ENCODE results near the gene PITX3. TPM values are rescaled to one million over a fixed set of nuclear protein-coding genes. Genes with fewer than 3 reads are reported as not detected.

Gene PITX3
- total and polyA plus RNA-seq, 10 of the 15 experiments (the other 5 are each of a cell fraction or from before 2014, with no cell fraction given), result not detected

- in situ Hi-C loops (cut with MboI) (no loop called here), intact Hi-C loops (cut with micrococcal nuclease; ENCODE audit: unreplicated experiment) (no loop called here)
- Histone ChIP-seq H3K79me2 (ENCODE audit: control insufficient read depth, insufficient read depth, low read length) (no peaks in the 10 kb centered on the region), H3K4me2 (ENCODE audit: control insufficient read depth, insufficient read depth) (no peak overlapping the region), H3K36me3 (ENCODE audit: control insufficient read depth in 2 of 2, insufficient read depth in 2 of 2, low read length in 1 of 2) (no peaks in the 10 kb centered on the region), H3K9me3 (replicated peaks; ENCODE audit: control insufficient read depth, insufficient read depth, low read length) (peaks cover 5% of the 10 kb centered on the region; the same call in 1 of the 3 replicates), H3K27ac (ENCODE audit: control insufficient read depth, insufficient read depth) (no peak overlapping the region), H4K20me1 (ENCODE audit: control insufficient read depth, insufficient read depth) (no peaks in the 10 kb centered on the region), H3K9ac (ENCODE audit: control insufficient read depth, insufficient read depth, low read length) (no peak overlapping the region), H3K4me1 (ENCODE audit: control insufficient read depth, insufficient read depth, low read length) (peaks cover 11% of the 10 kb centered on the region), H2AFZ (ENCODE audit: control insufficient read depth, low read depth, low read length) (no peak overlapping the region), H3K27me3 (replicated peaks in 1 of 2; ENCODE audit: control insufficient read depth in 2 of 2, insufficient read depth in 2 of 2, low read length in 1 of 2) (no peaks in the 10 kb centered on the region), H3K4me3 (no peak overlapping the region)
- CTCF ChIA-PET, result interaction anchor here (1.0 to 6.6 kb wide), 2 partner anchors 16 to 47 kb away, joined by 3 to 61 read pairs; no protein-coding TSS in a partner anchor
- TF ChIP-seq NFXL1 (IDR thresholded peaks at IDR 0.05; ENCODE audit: borderline replicate concordance), result no peak
- TF ChIP-seq RELB (IDR thresholded peaks at IDR 0.05; ENCODE audit: low read depth), result no peak
- TF ChIP-seq CEBPB (IDR thresholded peaks at IDR 0.05; ENCODE audit: borderline replicate concordance in 1 of 2, low read depth in 2 of 2, low read length in 2 of 2), result no peak
- WGBS (ENCODE audit: insufficient coverage, insufficient replicate concordance, low lambda C conversion rate, missing lambda C conversion rate), result 45% methylated on average over 2 of the region's 2 CpGs
- no TSS peak for BruUV-seq (replicated peaks)
- RAD21 ChIA-PET (ENCODE audit: unreplicated experiment), result no interaction called here
- DNase-seq (ENCODE audit: low read depth, low spot score) (no peak), FAIRE-seq (no peak), ATAC-seq (no peak)
- SMC1A ChIA-PET (ENCODE audit: uncharacterized antibody, unreplicated experiment), result no interaction called here
- POLR2A ChIA-PET, result no interaction called here
These were observed 56.0 kb downstream of the PITX3 start for GRCh38 chr10:102185272-102185671.

- Histone ChIP-seq H4K20me1 (ENCODE audit: control insufficient read depth, insufficient read depth) (no peaks in the 10 kb centered on the region), H2AFZ (ENCODE audit: control insufficient read depth, low read depth, low read length) (no peak overlapping the region), H3K4me1 (ENCODE audit: control insufficient read depth, insufficient read depth, low read length) (peaks cover 11% of the 10 kb centered on the region), H3K4me2 (ENCODE audit: control insufficient read depth, insufficient read depth) (no peak overlapping the region), H3K27ac (ENCODE audit: control insufficient read depth, insufficient read depth) (no peak overlapping the region), H3K9ac (ENCODE audit: control insufficient read depth, insufficient read depth, low read length) (no peak overlapping the region), H3K9me3 (replicated peaks; ENCODE audit: control insufficient read depth, insufficient read depth, low read length) (peaks cover 5% of the 10 kb centered on the region; the same call in 1 of the 3 replicates), H3K27me3 (replicated peaks in 1 of 2; ENCODE audit: control insufficient read depth in 2 of 2, insufficient read depth in 2 of 2, low read length in 1 of 2) (no peaks in the 10 kb centered on the region), H3K79me2 (ENCODE audit: control insufficient read depth, insufficient read depth, low read length) (no peaks in the 10 kb centered on the region), H3K4me3 (no peak overlapping the region), H3K36me3 (ENCODE audit: control insufficient read depth in 2 of 2, insufficient read depth in 2 of 2, low read length in 1 of 2) (no peaks in the 10 kb centered on the region)
- 44% methylated on average over 2 of the region's 2 CpGs for WGBS (ENCODE audit: insufficient coverage, insufficient replicate concordance, low lambda C conversion rate, missing lambda C conversion rate)
- ChIA-PET CTCF (interaction anchor here (0.9 to 6.6 kb wide), 3 partner anchors 15 to 168 kb away, joined by 3 to 61 read pairs (median 3); no protein-coding TSS in a partner anchor), RAD21 (ENCODE audit: unreplicated experiment) (no interaction called here), POLR2A (interaction anchor here (0.6 kb wide), 1 partner anchor 219 kb away, joined by 3 read pairs; no protein-coding TSS in a partner anchor), SMC1A (ENCODE audit: uncharacterized antibody, unreplicated experiment) (no interaction called here)
- in situ Hi-C loops (cut with MboI) (no loop called here), intact Hi-C loops (cut with micrococcal nuclease; ENCODE audit: unreplicated experiment) (no loop called here)
- FAIRE-seq (no peak), DNase-seq (ENCODE audit: low read depth, low spot score) (no peak), ATAC-seq (no peak)
- BruUV-seq (replicated peaks), result no TSS peak
- TF ChIP-seq YBX1 (IDR thresholded peaks at IDR 0.05) (no peak), E2F8 (IDR thresholded peaks at IDR 0.05; ENCODE audit: low read depth, partially characterized antibody) (no peak), SMC3 (IDR thresholded peaks at IDR 0.05; ENCODE audit: borderline replicate concordance, low read length) (no peak), HCFC1 (IDR thresholded peaks at IDR 0.05; ENCODE audit: low read length) (no peak), ZNF274 (IDR thresholded peaks at IDR 0.05; ENCODE audit: insufficient read depth, insufficient read length) (no peak), PRDM15 (CRISPR knock-in tag; IDR thresholded peaks at IDR 0.05) (no peak)
These were observed 56.7 kb downstream of the PITX3 start for GRCh38 chr10:102184606-102185005.

Measured in GM12878 (cell line).